CD4-positive, alpha-beta memory T cell (primary cell): ENCODE data around the gene ZFAND2A. TPM values are rescaled to one million over a fixed set of nuclear protein-coding genes. Genes with fewer than 3 reads are reported as not detected.

Experiments
- polyA plus RNA-seq, 2 donors: library from polyadenylated mRNA; unstranded; fragments of 300-500 nt; fragmentation: Illumina TruSeq; gene quantifications; one replicate each; pipeline ENCODE4 v1.2.3, GENCODE V29; 2021
- total RNA-seq, 2 experiments: library from RNA; stranded (reverse); gene quantifications; one replicate each; pipeline ENCODE4 v1.2.3, GENCODE V29; 2021

Gene ZFAND2A
- total and polyA plus RNA-seq, 4 experiments from 2014 or later, result 30.9 to 60.7 (median 37.1) TPM

Other genes with a start within 250 kb of the ZFAND2A start
- gene ADAP1, start 205.5 kb downstream of the ZFAND2A start, total RNA-seq, result 1 to 10 TPM; 9.7 to 10.0 TPM
- 1 to 10 TPM; 5.1 to 7.9 TPM for gene ADAP1, start 205.5 kb downstream of the ZFAND2A start, polyA plus RNA-seq
- 10 to 100 TPM; 46.2 to 50.0 TPM for gene COX19, start 184.6 kb downstream of the ZFAND2A start, total RNA-seq
- gene COX19, start 184.6 kb downstream of the ZFAND2A start, polyA plus RNA-seq, result 10 to 100 TPM; 20.5 to 20.8 TPM
- gene CYP2W1, start 177.0 kb downstream of the ZFAND2A start, total RNA-seq, result not detected
- not detected for gene CYP2W1, start 177.0 kb downstream of the ZFAND2A start, polyA plus RNA-seq
- 10 to 100 TPM in 1 of 2 experiments, 1 to 10 TPM in 1; 8.8 to 10.1 TPM for gene GPR146, start 115.7 kb downstream of the ZFAND2A start, total RNA-seq
- 10 to 100 TPM; 10.0 to 22.2 TPM for gene GPR146, start 115.7 kb downstream of the ZFAND2A start, polyA plus RNA-seq
- not detected for gene GPER1, start 72.1 kb downstream of the ZFAND2A start, total RNA-seq
- gene GPER1, start 72.1 kb downstream of the ZFAND2A start, polyA plus RNA-seq, result not detected
- not detected for gene UNCX, start 72.7 kb upstream of the ZFAND2A start, total RNA-seq
- not detected for gene UNCX, start 72.7 kb upstream of the ZFAND2A start, polyA plus RNA-seq